ENCODE results near the gene LRGUK. TPM values are rescaled to one million over a fixed set of nuclear protein-coding genes. Genes with fewer than 3 reads are reported as not detected.
A peak's percentile ranks its signal among the peaks of the same experiment; 100 is the strongest.
"Not testable (repeated sequence)": the region's sequence is repeated elsewhere in the genome, so short reads cannot be mapped to it uniquely, and the experiment has no call there.

Gene LRGUK, protein sequence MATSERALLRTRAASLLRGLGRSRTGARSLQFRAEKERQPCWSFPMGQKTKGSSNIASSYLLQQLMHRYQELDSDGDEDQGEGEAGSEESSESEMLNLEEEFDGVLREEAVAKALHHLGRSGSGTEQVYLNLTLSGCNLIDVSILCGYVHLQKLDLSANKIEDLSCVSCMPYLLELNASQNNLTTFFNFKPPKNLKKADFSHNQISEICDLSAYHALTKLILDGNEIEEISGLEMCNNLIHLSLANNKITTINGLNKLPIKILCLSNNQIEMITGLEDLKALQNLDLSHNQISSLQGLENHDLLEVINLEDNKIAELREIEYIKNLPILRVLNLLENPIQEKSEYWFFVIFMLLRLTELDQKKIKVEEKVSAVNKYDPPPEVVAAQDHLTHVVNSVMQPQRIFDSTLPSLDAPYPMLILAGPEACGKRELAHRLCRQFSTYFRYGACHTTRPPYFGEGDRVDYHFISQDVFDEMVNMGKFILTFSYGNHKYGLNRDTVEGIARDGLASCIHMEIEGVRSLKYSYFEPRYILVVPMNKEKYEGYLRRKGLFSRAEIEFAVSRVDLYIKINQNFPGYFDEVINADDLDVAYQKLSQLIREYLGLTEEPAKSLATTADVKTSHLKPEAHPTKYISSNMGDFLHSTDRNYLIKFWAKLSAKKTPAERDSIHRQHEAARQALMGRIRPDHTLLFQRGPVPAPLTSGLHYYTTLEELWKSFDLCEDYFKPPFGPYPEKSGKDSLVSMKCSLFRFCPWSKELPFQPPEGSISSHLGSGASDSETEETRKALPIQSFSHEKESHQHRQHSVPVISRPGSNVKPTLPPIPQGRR
- total RNA-seq = under 1 TPM; 0.36 to 0.41 TPM

DNA sequence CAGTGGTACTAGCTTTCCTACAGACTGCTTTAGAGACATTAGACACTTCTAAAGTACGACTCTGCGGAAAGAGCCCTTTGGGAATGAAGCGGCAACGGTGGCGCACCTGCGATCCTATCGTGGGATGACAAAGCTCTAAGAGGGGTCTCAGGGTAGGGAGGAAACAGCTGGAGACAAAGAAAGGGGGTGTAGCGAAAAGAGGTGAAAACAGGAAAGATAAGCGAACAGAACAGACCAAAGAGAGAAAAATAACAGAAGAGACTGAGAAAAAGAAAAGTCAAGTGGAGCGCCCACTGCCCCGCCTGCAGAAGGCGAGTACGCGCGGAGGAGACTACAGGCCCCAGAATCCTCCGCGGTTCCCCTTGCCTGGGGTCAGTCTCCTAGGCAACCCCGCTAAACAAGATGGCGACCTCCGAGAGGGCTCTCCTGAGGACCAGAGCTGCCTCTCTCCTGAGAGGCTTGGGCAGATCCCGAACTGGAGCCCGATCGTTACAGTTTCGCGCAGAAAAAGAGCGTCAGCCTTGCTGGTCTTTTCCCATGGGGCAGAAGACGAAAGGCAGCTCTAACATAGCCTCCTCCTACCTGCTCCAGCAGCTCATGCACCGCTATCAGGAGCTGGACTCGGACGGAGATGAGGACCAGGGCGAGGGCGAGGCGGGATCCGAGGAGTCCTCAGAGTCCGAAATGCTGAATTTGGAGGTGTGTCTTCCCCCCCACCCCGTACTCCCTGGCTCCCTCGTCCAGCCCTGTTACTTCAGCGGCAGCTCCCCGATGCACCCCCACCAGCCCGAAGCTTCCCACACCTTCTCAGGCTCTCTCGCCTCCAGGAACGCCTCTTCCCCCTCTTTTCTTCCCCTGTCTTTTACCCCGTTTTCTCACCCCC, at the start of gene LRGUK:
TSS of gene LRGUK (plus strand) at position 375 of the 883 bp plus-strand sequence. CDS start at position 403, 28 bp downstream.
- Mint-ChIP-seq H3K36me3 (no peaks in the 10 kb centered on the region), H3K9me3 (no peaks in the 10 kb centered on the region), H3K27ac (peak within 1 kb of the TSS in 1 of 2 donors; percentile 69)
- ATAC-seq (peak; percentile 100), DNase-seq (ENCODE audit: low spot score in 2 of 2) (peak; percentile 69 to 76)

DNA sequence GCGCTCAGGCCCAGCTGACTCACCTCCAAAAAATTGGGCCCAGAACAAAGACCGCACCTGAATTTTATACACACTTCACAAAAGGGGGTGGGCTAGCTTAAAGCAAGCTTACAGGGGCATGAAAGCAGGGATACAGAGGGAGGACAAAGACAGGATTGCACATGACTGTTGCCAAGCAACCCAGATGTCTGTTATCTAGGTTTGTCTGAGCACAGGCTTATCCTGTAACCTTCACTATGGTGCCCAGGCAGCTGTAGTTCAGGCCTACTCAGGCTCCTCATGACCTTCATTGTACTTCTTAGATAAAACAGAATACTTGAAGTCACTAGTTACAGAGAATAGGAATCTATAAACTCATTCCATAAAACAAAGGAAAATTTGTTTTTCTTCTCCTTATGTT, 49.6 kb upstream of the LRGUK start:
- Mint-ChIP-seq H3K36me3 (peaks cover 20 to 24% of the 10 kb centered on the region in 2 donors), H3K9me3 (peaks cover 13 to 26% of the 10 kb centered on the region in 2 donors)
- not testable (repeated sequence) for DNase-seq (ENCODE audit: low spot score in 2 of 2); ATAC-seq; H3K27ac Mint-ChIP-seq

DNA sequence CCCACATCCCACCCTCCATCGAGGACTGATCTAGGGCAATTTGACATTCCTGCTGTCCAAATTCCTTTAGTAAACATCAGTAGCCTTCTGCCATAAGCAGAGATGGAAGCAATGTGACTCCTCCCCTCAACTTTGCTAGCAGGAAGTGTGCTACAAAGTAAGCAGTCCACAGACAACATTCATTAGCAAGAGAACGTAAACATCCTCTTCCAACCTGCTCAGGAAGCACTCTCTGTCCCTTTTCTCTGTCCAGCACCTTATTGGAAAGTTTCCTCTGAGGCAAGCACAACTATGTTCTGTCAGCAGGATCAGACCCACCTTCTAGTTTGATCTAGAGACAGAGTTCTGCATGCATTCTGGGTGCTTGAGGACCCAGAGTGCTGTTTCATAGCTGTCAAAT, 48.1 kb upstream of the LRGUK start:
- no peak for ATAC-seq
- DNase-seq (ENCODE audit: low spot score in 2 of 2) = no peak
- Mint-ChIP-seq H3K36me3 (peaks cover 19 to 24% of the 10 kb centered on the region in 2 donors), H3K9me3 (peaks cover 13 to 27% of the 10 kb centered on the region in 2 donors), H3K27ac (no peak overlapping the region)

DNA sequence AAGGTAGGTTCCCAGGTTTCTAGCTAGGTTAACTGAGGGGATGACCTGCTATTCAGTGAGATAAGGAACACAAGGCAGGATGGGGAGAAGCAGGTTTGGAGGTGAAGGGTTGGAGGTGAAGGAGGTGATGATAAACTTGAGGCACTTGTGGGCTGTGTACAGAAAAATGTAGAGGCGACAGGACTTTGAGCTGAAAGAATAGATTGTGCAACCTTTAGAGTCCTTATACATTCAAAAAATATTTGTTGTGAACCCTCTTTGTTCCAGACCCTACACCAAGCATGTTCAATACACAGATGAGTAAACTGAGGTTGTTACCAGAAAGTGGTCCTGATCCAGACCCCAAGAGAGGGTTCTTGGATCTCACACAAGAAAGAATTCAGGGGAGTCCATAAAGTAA, 45.4 kb upstream of the LRGUK start:
- peaks cover 6 to 19% of the 10 kb centered on the region in 2 donors for H3K9me3 Mint-ChIP-seq
- no peak for ATAC-seq
- DNase-seq (ENCODE audit: low spot score in 2 of 2) = no peak
- H3K27ac Mint-ChIP-seq = peak overlapping the region in 1 of 2 donors; percentile 34
- peaks cover 0 to 4% of the 10 kb centered on the region in 2 donors for H3K36me3 Mint-ChIP-seq

DNA sequence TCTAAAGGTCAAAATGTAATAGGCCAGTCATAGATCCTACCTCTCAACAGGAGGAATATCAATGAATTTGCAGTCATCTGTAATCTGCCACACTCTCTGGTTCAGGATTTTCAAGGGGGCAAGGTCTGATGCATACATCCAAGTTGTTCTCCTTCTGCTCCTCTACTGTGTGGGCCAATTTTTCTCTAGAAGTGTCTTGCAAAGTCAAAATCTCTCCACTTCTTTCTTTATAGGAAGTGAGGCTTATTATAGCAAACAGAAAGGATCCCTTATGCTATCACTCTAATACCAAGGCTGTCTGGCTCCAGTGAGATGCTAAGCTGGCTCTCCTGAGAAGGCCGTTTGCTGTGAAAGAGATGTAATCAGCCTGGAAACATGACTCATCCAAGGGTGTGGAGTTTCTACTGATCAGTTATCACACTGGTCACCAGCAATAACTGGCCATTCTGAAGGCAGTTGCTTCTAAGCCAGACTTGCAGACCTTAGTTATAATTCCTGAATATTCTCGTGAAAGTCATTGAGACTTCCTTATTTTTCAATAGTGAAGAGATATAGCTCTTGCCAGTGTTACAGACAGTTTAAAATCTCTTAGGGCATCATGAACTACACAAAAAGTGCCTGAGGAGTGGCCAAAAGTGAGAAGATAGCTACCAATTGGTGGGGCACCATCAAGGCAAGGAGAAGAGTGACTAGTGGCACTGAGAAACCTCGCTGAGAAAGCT, 43.2 kb upstream of the LRGUK start:
- Mint-ChIP-seq H3K27ac (no peak overlapping the region), H3K9me3 (peaks cover 12 to 30% of the 10 kb centered on the region in 2 donors), H3K36me3 (peaks cover 2 to 9% of the 10 kb centered on the region in 2 donors)
- no peak for DNase-seq (ENCODE audit: low spot score in 2 of 2)
- no peak for ATAC-seq

DNA sequence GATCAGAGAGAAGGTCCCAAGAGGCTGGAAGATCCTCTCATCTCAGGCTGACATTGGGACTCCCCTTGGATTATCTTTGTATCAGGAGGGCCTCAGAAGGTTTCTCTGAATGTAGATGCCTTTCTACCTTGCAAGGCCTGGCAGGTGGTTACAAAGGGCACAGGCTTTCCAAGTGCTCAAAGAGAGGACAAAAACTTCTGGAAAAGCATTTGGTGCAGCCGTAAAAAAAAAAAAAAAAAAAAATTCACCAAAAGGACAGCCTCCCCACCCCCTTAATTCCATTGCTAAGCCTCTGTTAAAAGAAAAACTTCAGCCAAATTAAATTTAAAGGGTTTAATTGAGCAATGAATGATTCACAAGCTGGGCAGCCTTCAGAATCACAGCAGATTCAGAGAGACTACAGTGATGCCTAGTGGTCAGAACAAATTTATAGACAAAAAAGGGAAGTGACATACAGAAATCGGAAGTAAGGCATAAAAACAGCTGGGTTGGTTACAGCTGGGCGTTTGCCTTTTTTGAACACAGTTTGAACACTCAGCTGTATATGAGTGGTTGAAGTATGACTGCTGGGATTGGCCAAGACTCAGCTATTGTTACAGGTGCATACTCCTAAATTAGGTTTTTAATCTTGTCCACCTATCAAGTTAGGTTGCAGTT, 42.5 kb upstream of the LRGUK start:
- Mint-ChIP-seq H3K36me3 (peaks cover 8 to 16% of the 10 kb centered on the region in 2 donors), H3K27ac (no peak overlapping the region), H3K9me3 (peaks cover 17 to 34% of the 10 kb centered on the region in 2 donors)
- ATAC-seq = no peak
- no peak for DNase-seq (ENCODE audit: low spot score in 2 of 2)

DNA sequence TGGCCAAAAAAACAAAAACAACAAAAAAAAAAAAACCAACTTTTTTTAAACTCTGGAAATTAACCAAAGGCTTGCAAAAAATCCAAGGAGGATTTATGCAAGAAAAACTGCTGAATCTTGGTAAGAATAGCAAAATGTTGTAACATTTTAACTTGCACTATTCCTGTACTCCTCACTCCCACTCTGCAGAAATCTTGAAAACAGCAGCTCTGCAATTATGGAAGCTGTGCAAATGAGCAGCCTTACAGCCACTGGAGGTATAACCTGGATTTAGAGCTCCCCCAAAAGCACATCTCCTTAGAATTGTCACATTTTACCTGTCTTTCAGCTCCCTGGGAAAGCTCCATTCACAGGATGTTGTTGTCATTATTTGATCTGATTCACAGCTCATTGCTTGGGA, 41.8 kb upstream of the LRGUK start:
- Mint-ChIP-seq H3K27ac (no peak overlapping the region), H3K9me3 (peaks cover 23 to 36% of the 10 kb centered on the region in 2 donors)
- ATAC-seq = no peak

DNA sequence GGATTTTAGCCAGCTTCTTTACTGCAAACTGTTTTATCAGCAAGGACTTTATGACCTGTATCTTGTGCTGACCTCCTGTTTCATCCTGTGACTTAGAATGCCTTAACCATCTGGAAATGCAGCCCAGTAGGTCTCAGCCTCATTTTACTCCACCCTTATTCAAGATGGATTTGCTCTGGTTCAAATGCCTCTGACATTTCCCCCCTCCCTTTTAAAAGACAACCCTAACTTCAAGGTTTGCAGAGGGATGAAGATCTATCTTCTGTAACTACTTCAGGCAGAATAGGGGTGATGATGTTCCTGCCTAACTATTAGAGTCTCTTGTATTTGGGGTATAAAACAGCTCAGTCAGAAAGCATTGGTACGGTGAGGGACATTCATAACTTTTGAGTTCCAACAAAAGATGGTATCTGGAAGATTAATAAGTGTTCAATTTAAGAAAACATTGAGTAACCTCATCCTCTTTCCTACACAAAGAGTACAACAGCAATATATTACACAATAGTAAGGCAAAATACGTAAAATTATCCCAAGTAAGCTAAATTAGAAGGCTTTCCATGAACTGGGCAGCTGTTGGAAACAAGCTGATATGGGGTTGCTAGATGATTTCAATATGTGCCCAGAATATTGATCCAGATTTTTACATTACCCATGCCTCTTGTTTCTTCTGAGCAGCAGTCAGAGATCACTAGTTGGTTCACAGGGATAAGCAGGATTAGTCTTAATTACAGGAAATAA, 40.0 kb upstream of the LRGUK start:
- ATAC-seq (no peak), DNase-seq (ENCODE audit: low spot score in 2 of 2) (no peak)
- Mint-ChIP-seq H3K9me3 (peaks cover 23 to 36% of the 10 kb centered on the region in 2 donors), H3K27ac (no peak overlapping the region), H3K36me3 (peaks cover 19 to 25% of the 10 kb centered on the region in 2 donors)

More for the DNA sequence above, 41.8 kb upstream of the LRGUK start:
- peaks cover 15 to 23% of the 10 kb centered on the region in 2 donors for H3K36me3 Mint-ChIP-seq
- no peak for DNase-seq (ENCODE audit: low spot score in 2 of 2)

DNA sequence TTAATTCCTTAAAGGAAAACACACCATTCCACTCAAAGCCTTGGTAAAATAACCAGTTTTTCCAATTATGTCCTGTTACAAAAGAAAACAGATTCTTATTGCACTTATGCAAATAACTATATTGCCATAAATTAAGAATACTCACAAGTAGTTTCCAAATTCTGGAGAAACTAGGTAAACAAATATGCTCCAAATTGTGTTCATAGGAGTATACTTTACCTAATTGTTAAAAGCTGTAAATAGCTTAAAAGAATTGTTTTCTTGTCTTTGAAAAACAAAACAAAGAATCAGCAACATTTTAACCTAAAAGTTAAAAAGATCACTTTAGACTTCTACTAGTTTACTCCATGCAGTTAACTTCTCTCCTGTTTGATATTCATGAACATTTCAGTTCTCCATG, 38.9 kb upstream of the LRGUK start:
- no peak overlapping the region for H3K27ac Mint-ChIP-seq
- ATAC-seq = no peak
- H3K36me3 Mint-ChIP-seq = peaks cover 23 to 25% of the 10 kb centered on the region in 2 donors
- H3K9me3 Mint-ChIP-seq = peaks cover 27 to 41% of the 10 kb centered on the region in 2 donors
- no peak for DNase-seq (ENCODE audit: low spot score in 2 of 2)

DNA sequence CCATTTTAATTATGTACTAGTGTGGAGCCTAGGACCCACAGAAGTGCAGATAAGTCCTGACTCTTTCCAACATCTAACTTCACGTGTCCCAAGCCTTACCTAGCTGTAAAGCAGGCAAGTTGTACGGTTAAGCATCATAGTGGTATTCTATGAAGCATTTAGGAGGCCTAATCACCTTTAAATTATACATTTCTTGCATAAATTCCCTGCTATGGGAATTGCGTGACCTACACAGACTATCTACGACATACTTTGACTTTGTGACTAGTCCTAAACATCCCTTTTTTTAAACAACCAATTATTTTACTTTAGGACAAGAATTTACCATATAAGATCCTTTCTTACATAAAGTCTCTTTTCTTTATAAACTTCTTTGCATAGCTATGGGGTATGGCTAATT, 37.7 kb upstream of the LRGUK start:
- H3K27ac Mint-ChIP-seq = no peak overlapping the region
- H3K36me3 Mint-ChIP-seq = peaks cover 36 to 37% of the 10 kb centered on the region in 2 donors
- ATAC-seq = no peak
- no peak for DNase-seq (ENCODE audit: low spot score in 2 of 2)
- peaks cover 38 to 48% of the 10 kb centered on the region in 2 donors for H3K9me3 Mint-ChIP-seq

DNA sequence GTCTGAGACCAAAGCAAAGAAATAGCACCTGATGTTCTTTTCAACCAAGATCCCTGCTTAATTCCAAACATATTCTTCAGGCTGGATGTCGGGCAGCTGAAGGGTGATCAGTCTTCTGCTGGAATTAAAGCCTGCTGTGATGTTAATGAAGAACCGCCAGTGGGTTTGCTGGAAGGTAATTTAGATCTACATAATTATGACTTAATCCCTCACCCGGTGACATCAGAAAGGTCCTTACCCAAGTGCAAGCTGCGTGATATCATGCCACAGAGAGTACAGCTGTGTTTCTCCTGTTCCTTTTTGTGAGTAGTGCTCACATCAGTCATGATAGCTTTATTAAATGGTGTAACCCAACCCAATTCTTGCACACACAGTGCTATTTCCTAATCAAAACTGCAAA, 29.1 kb upstream of the LRGUK start:
- ATAC-seq (no peak), DNase-seq (ENCODE audit: low spot score in 2 of 2) (no peak)
- Mint-ChIP-seq H3K27ac (no peak overlapping the region), H3K36me3 (peaks cover 15 to 18% of the 10 kb centered on the region in 2 donors), H3K9me3 (peaks cover 21 to 26% of the 10 kb centered on the region in 2 donors)

DNA sequence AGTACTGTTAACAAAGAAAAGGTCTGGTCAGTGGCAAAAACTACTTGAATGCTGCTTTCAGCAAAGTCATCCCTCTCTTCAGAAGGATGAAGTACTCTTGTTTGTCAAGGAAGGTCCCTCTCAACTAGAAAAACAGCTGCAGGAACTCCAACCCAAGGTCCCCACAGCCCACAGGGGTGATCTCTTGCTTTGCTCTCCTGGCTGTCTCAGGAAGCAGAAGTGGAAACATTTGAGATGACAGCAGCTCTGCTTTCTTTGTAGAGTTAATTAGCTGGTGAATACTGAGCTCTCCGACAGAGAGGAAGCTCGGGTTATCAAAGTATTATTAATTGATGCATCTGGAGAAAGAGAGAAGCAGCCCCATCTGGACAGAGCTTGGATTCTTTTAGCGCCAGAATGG, 25.4 kb upstream of the LRGUK start:
- ATAC-seq (peak; percentile 19 to 45), DNase-seq (ENCODE audit: low spot score in 2 of 2) (no peak)
- H3K27ac Mint-ChIP-seq = no peak overlapping the region
- peaks cover 0 to 3% of the 10 kb centered on the region in 2 donors for H3K9me3 Mint-ChIP-seq
- H3K36me3 Mint-ChIP-seq = no peaks in the 10 kb centered on the region

DNA sequence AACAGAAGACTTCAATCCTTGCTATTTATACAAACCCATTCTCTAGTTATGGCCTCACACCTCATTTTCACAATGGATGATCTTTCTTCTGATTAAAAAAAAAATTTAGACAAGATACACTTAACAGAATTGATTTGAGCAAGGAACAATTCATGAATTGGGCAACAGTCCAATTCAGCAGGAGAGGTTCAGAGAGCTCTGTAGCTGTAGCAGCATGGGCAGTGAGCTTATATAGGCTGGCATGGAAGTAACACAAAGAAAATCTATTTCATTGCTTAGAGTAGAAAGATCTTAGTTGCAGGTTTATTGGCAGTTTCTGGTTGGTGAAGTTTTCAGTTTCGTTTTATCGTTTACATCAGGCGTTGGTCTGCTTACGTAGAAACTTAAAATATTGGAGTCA, 23.0 kb upstream of the LRGUK start:
- H3K36me3 Mint-ChIP-seq = no peaks in the 10 kb centered on the region
- no peak overlapping the region for H3K27ac Mint-ChIP-seq
- ATAC-seq (peak; percentile 68 to 69), DNase-seq (ENCODE audit: low spot score in 2 of 2) (no peak)
- peaks cover 0 to 3% of the 10 kb centered on the region in 2 donors for H3K9me3 Mint-ChIP-seq

DNA sequence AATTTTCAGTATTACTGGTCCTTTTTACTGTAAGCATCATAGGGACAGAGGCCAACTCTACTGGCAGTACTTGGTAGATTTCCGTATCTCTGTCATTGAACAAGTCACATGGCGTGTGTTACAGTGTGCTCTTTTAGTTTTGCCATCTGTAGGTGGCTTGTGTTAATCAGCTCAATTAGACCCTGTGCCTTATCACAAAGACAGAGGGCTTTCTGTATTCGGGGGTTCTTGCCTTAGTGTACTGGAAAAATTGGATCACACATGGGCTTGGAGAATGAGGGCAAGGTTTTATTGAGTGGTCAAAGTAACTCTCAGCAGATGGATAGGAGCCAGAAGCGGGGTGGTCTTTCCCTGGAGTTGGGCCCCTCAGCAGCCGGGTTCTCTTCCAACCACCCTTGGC, 21.3 kb upstream of the LRGUK start:
- no peak for ATAC-seq
- DNase-seq (ENCODE audit: low spot score in 2 of 2) = no peak
- Mint-ChIP-seq H3K36me3 (no peaks in the 10 kb centered on the region), H3K27ac (no peak overlapping the region), H3K9me3 (peaks cover 0 to 3% of the 10 kb centered on the region in 2 donors)

DNA sequence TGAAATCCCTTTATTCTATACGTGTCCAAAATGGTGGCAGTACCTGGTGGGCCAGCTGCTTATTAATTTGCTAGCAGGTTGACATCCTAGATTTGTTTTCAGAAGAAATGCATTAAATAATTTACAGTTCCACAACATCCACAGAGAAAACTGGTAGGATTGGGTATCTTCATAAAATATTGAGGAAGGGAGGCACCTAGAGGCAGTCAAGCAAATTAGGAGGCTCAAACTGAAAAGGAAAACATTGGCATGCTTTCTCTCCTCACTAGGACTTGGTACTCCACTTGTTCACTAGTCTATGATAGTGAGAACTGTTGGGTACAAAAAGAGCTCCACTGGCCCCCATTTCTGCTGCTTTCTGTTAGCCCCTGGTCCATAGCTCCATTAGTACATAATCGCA, 18.3 kb upstream of the LRGUK start:
- Mint-ChIP-seq H3K36me3 (no peaks in the 10 kb centered on the region), H3K9me3 (no peaks in the 10 kb centered on the region), H3K27ac (no peak overlapping the region)
- no peak for DNase-seq (ENCODE audit: low spot score in 2 of 2)
- no peak for ATAC-seq
